ENCODE data around the gene CELF2. TPM values are rescaled to one million over a fixed set of nuclear protein-coding genes. Genes with fewer than 3 reads are reported as not detected.

CELF2 gene
- polyA plus RNA-seq, 3 donors, result 11.4 to 11.9 (median 11.8) TPM

DNA sequence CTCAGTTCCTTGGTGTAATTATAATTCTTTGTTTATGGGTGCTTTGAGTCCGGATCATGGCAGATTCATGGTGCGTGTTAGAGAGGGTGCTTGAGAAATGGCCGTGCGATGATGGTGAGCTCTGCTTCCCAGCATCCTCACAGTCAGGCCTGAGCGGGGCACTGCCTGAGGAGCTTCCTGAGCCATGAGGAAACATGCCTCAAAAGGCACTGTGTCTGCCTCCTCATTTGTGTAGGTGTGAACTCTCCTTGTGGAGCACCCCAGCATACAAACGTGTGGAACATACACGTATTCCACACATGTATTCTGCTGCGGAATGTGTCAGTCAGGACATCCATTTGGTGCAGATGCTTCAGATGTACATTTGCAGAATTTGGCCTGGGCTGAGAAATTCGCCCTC lies 205.4 kb downstream of the CELF2 start:
- no peak for DNase-seq (ENCODE audit: extremely low read depth in 1 of 11, low read depth in 9 of 11, low spot score in 4 of 11)

DNA sequence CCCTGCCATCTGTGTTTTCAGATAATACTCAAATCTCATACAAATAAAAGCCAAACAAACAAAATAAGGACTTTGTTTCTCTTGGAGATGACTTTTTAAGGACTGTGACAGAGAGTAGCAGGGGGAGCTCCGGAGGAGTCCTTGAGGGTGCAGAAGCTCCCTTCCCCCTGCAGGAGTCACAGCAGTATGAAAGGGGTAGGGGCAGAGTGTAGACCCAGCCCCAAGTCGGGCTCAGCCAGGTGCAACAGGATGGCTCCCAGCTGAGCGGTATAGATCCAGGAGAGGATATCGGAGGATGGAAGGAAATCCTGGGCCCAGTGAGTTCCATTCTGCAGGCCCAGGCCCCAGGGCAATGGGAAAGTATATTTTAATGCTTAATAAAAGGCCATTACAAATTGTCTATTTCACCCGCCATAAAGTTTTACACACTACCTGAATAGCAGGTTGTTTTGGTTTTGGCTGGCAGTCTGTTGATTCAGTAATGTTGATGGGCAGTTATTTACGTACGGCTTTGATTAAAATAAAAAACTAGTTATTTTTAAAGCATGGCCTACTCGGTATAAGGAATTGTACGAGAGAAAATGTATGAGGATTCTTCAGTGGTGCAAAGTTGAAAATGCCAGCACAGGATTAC lies 206.0 kb downstream of the CELF2 start:
- peak in 1 of 11 donors; percentile 30 for DNase-seq (ENCODE audit: extremely low read depth in 1 of 11, low read depth in 9 of 11, low spot score in 4 of 11)

DNA sequence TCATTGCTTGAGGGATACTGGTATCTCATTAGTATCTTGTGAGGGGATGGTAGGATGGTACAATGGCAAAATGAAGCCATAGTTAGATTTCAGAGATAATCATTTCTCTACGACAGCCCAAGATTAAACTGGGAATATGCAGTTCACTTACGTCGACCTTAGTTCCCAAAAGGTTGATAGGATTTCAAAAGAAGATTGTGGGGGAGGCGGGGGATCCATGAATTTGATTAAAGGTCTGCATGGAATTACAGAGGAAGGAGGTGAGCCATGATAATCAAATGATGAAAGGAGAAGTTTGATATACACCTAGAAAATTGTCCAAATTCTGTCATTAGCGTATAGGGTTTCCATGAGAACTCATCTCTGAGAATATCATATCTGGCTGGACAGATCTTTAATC lies 206.6 kb downstream of the CELF2 start:
- DNase-seq (ENCODE audit: extremely low read depth in 1 of 11, low read depth in 9 of 11, low spot score in 4 of 11), result no peak

DNA sequence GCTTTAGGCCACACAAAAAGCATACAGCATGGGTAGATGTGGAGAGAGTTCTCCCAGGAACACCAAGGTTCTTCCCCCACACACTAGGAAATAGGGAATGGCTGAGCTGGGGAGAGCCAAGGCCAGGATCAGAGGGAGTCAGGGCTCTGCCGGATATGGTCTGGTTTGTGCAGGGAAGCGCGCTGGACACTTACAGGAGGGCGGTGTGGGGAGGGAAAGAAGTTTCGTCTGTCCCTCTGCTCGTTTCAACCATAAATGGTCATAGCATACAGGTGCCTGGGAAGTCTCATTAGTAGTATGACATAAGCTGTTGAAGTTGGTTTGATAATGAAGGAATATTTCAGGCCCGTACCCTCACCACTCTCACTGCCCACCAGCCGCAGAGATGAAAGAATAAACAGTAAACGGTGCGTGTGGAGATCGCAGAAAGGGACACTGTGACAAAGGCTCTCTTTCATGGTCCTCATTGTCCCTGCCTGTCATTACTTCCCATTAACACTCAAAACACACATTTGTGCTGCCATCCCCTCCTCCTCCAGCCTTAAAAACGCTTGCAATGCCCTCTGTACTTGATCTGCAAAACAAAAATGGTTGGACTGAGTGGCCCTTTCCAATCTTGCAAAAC lies 207.2 kb downstream of the CELF2 start:
- no peak for DNase-seq (ENCODE audit: extremely low read depth in 1 of 11, low read depth in 9 of 11, low spot score in 4 of 11)

DNA sequence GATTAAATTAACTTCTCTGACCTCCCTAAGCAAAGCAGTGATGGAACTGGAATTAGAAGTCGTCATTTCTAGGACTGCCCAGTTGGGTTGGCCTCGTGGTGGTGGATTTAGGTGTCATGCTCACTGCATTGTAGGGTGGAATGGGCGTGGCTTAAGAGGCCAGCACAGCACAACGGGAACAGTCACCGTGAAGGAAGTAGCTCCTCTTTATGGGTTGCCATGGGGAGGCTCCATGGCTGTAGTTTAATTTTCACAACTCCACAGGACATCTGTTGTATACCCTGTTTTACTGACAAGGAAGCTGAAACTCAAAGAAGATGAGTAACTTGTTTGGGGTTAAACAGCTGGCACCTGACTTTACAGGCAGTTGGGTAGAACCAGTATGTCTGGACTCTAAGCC lies 208.3 kb downstream of the CELF2 start:
- DNase-seq (ENCODE audit: extremely low read depth in 1 of 11, low read depth in 9 of 11, low spot score in 4 of 11), result no peak

DNA sequence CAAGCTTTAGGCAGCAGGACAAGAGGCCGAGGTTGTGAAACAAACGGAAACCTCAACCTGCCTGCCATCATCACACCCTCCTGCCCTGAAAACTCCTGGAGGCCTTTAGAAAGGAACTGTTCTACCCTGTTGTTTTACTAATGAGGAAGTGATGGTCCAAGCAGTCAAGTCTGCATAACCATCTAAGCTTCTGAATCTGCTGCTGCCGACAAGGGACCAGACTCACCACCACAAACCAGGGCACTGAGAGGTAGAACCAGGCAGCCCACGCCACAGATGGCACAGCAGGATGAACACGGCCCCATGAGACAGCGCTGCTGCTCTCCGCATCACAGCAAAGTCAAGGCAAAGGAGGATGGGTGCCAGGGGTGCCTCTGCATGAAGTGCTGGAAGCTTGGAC lies 209.4 kb downstream of the CELF2 start:
- DNase-seq (ENCODE audit: extremely low read depth in 1 of 11, low read depth in 9 of 11, low spot score in 4 of 11), result no peak

DNA sequence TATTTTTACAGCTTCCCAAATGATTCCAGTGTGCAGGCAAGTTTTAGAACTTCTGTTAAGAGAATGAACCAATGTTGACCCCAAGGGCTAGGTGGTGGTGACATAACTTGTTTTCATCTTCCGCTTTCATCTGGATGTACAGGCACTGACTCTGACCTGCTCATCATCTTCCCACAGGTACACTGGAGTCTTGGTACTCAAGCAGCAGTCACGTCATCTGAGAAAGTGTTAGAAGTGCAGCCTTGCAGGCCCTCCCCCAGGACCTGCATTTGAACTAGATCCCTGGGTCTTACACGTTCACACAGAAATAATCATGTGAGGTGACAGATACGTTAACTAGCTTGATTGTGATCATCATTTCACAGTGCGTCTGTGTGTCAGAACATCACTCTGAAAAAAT lies 212.2 kb downstream of the CELF2 start:
- DNase-seq (ENCODE audit: extremely low read depth in 1 of 11, low read depth in 9 of 11, low spot score in 4 of 11), result no peak

DNA sequence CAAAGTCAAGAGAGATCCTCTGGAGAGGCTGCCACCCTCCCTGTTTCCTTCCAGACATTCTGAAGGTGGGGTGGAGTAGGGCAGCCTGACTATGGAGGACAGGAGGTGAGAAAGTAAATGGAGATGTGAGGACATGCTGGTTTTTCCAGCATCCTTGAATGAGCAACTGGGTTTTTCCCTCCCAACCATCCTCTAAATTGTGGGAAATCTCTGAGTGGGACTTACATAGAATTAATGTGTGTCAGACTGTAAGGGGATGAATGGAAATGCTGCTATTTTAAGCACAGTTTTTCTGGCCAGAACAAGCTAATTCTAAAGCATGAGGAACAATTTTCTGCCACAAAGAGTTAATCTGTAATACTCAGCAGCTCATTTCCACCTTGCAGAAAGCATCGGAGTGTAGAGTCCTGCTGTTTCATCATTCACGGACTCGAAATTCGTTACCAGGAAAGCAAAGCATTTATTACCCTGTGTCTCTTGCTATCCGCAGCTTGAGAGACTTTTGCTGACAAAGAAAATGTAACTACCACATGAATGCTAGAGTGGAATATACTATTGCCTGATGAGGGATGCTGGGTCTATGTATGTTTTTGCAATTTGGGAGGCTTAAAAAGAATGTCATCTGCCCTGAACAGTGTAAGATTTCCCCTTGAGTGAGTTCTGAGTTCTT lies 213.0 kb downstream of the CELF2 start:
- DNase-seq (ENCODE audit: extremely low read depth in 1 of 11, low read depth in 9 of 11, low spot score in 4 of 11), result no peak

DNA sequence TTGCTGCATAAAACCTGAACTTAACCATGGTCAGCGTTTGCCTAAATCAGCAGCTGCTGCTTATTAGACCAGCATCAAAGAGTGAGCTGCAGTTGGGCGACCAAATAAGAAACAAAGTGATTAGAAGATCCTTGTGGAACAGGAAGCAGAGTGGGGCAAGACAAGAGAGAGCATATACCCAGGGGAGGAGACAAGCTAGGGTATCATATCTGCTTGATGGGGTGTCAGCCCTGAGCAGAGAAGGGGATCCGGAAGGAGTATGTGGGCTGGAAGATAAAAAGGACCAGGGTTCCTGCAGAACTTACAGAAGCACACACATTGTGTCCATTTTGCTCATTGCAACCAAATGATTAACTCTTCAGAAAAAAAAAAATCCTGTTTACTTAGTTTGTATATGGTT lies 213.6 kb downstream of the CELF2 start:
- no peak for DNase-seq (ENCODE audit: extremely low read depth in 1 of 11, low read depth in 9 of 11, low spot score in 4 of 11)

DNA sequence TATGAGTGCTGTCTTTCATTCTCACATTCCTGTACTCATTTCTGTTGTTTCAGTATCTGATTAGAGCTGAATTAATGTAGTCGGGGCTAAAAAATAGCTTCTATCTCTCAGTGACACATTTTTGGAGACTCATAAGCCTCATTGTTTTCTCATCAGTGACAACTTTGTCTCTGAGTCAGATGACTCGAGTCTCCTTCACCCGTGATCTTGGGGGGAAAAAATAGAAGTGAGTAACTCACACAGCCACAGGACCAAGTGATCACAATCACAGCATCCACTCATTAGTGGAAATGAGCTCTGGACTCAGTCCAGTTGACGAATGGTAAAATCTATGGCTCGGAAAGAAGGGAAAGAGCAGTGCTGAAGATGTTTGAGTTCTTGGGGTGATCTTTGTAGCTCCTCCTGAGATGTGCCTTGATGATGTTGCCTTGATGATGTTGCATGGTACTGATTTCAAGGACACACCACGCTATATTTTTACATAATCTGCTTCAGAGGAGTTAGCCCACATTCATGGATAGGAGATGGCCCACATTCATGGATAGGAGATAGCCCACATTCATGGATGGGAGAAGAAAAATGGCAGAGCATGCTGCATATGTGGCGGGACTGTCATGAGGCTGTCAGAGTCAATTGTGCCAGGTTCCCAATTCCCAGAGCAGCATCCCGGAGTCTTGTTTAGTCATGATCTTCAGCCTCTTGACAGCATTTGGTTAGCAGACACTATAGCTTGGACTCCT lies 214.7 kb downstream of the CELF2 start:
- DNase-seq (ENCODE audit: extremely low read depth in 1 of 11, low read depth in 9 of 11, low spot score in 4 of 11), result no peak

DNA sequence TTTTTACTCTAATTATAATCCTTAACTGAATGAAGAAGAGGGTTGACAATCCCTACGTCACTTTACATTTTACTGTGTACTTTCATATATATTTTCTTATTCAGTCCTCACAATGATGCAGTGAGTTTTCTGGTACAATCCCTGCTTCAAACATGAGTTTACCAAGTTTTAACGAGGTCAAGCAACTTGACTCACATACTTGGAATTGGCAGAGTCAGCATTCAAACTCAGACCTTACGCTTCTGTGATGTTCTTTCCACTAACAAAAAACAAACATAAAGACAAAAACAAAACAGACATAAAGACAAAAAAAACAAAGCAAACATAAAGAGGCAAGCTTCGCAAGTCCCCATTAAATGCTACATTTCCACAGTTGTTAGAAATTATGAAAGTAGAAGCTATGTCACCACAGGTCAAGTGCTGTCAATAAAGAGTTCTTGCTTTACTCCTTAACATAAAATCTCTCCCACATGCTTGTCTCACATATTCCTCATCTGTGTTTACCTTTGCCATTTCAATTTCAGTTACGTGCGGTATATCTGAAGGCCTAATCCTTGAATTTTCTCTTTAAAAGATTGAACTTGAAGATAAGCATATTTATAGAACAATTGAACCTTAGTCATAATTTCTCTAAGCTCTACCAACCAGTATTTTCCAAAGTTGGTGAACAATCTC lies 217.3 kb downstream of the CELF2 start:
- DNase-seq (ENCODE audit: extremely low read depth in 1 of 11, low read depth in 9 of 11, low spot score in 4 of 11), result no peak

DNA sequence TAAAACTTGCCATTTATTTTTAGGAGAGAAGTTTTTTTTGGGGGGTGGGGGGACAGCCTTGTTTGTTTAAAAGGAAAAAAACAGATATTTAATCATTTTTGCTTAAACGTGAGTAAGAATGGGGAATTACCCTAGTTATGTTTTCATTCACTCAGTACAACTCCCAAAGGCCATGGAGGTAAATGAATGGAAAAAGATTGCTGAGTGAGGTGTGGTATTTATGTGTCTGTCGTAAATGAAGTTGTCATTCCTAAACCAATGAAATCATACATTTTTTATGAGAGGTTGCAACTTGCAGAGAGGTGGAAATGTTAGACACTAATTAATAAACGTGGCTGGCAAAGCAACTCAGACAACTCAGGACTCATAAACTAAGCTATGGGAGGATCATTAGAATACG lies 218.1 kb downstream of the CELF2 start:
- DNase-seq (ENCODE audit: extremely low read depth in 1 of 11, low read depth in 9 of 11, low spot score in 4 of 11), result no peak

DNA sequence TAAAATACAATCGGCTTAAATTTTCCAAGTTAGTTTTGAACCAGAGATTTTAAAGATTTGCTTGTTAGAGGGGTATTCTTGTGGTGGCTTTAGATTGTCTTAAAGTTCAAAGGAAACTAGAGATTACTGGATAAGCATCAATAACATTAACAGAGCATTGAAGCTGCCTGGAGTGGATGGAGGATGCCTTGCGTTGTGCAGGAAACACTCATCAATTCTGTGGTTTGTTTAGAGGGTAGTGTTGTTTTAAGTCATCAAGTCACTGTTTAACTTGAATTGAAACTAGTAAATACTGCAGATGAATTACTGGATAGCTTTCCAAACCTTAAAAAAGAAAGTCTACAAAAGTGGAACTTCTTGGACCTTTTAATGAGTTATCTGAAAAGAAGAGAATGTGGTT lies 218.6 kb downstream of the CELF2 start:
- DNase-seq (ENCODE audit: extremely low read depth in 1 of 11, low read depth in 9 of 11, low spot score in 4 of 11), result no peak

DNA sequence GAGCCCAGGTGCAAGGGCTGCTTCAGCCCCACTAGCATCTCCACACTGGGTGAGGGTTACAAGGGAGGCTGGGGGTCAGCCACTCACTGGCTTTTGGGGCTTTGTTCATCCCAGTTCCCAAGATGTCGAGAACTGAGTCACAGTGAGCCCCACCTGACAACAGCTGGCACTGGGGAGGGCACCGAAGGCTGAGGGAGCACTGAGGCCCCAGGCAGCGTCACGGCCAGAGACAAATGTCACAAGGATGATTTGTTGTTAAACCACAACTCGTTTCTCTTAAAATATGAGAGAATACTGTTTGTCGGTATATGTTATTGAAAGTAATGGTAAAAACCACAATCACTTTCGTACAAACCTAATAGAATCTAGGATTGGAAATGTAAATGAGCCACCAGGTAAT lies 219.9 kb downstream of the CELF2 start:
- no peak for DNase-seq (ENCODE audit: extremely low read depth in 1 of 11, low read depth in 9 of 11, low spot score in 4 of 11)

DNA sequence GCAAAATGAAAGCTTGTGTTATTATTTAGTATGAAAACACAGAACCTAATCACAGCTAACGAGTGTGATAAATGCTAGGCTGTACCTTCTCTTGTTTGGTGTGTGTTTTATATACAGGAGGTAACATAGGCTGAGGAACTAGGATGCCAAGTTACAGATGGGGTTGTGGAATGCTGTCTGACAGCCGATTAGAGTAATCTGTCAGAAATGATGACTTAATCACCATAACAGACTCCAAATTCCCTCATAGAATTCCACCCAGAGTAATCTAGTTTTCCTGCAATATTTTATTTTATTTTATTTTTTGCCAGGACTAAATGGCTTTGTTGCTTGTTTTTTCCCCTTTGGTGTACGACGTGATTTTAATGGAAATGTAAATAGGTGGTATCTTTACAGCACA lies 221.2 kb downstream of the CELF2 start:
- DNase-seq (ENCODE audit: extremely low read depth in 1 of 11, low read depth in 9 of 11, low spot score in 4 of 11), result no peak

DNA sequence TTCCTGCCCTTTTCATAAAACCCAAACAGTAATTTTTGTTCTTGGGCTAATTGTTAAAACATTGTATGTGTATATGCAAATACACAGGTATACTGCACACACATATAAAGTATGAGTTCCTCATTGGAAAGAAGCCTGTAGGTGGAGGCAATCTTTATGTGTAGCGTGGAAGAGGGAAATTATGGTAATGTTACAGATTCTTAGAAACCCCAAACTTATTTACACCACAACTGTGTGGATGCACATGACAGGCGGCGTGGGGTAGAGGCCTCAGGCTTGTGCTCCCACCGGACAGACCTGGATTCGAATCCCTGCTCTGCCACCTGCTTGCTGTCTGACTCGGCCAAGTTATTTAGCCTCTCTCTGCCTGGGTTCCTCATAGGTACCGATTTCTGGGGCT lies 223.0 kb downstream of the CELF2 start:
- DNase-seq (ENCODE audit: extremely low read depth in 1 of 11, low read depth in 9 of 11, low spot score in 4 of 11), result no peak

DNA sequence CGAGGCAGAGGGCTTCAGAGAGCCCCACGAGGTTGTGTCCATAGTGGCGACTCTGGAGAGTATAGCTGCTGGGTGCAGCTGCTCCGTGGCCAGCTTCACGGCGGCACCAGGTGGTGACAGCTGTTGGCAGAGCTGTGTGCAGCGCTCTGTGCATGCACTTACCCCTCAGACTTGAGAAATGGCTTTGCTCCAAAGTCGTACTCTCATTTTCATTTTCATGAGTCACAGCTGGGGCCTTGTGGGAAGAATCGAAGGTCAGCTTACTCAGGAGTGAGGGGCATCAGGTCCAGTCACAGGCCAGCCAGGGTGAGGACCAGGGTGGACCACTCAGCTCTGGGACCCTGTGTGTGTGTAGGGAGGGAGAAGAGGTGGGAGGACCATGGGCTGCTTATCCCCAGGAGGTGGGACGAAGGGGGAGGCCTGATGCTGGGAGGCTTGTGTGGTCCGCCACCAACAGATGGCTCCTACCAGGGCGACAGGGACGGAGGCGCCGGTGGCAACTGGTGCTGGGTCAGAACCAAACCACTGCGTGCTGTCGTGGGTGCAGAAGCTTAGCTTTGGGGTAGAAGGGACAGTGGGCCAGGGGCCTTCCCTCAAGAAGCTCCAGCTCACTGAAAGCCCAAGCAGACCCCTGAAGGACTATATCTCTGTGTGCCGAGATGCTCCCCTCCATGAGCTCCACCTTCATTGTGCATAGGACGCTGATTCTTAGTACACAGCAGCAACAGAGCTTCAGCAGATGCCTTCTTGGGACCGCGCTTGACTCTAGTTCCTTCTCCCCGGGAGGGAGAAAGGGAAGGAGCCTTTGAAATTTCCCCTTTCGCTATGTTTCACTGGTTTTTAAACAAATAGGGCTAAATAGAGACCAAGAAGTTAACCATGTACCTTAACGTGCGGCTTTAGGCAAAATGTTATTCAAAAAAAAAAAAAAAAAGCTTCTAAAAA lies 225.0 kb downstream of the CELF2 start:
- peak in 1 of 11 donors; percentile 41 for DNase-seq (ENCODE audit: extremely low read depth in 1 of 11, low read depth in 9 of 11, low spot score in 4 of 11)

DNA sequence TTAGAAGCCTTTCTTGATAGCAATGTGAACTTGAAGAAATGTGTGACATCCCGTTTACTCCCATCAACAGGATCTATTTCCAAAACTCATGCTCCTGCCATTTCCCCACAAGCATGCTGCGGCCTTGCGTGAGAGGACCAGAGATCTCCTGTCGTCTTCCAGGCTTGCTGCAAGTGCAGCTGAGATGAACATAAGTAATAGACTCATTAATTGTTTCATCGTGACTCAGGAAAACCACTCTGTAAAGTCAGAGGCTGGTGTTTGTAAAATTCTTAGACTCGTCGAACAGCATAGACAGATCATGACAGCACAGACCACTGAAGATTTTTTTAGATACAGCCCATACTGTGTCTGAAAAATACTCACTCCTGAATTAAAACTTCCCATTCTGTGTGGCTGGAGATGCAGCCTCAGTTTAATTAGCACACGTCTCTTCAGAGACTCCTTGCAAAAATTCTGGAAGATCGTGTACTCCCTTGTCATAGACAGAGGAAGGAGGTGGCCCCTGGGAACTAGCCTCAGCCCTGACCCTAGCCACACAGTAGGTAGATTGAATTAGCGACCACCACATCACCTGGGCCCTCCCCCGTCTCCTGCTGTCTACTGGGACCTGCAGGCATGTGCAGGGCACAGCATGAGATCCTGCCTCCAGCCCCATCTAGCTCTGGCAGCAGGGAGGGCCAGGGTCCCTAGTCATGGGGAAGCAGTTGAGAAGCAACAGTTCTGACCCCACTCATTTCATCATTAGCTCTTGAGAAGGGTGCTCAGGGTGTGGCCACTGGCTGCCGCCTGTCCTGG lies 226.0 kb downstream of the CELF2 start:
- no peak for DNase-seq (ENCODE audit: extremely low read depth in 1 of 11, low read depth in 9 of 11, low spot score in 4 of 11)
